Activated CD8-positive, alpha-beta T cell treated with anti-CD3 and anti-CD28 coated beads for 36 hours (primary cell): ENCODE data around the gene PIEZO2. TPM values are rescaled to one million over a fixed set of nuclear protein-coding genes. Genes with fewer than 3 reads are reported as not detected.

Experiments
- ATAC-seq: fragments of 200-7000 bp; cut with Tn5 transposase; one replicate; pipeline ENCODE4 v1.10.0; 2021; ENCODE audit warnings: mild to moderate bottlenecking, moderate library complexity
- CTCF ChIA-PET: fragments of 350-600 bp; sonication (Branson Sonifier 250); formaldehyde crosslinking; loops from one replicate; lab custom pipeline; 2021; ENCODE audit warnings: antibody characterized with exemption; lab: Charles Lee
- POLR2A ChIA-PET: fragments of 350-600 bp; sonication (Branson Sonifier 250); formaldehyde crosslinking; loops from one replicate; lab custom pipeline; 2021; ENCODE audit warnings: antibody characterized with exemption; lab: Charles Lee
- DNase-seq: peaks from one replicate; pipeline ENCODE4 v3.0.0-alpha.2; 2020
- H3K27ac Mint-ChIP-seq: one replicate; pipeline ENCODE4 v1.8.0; 2021; ENCODE audit warnings: mild to moderate bottlenecking, mixed read lengths
- H3K27me3 Mint-ChIP-seq: one replicate; pipeline ENCODE4 v1.8.0; 2021; ENCODE audit warnings: mixed read lengths
- H3K36me3 Mint-ChIP-seq: one replicate; pipeline ENCODE4 v1.8.0; 2021; ENCODE audit warnings: low read depth, mixed read lengths
- H3K4me1 Mint-ChIP-seq: one replicate; pipeline ENCODE4 v1.8.0; 2021; ENCODE audit warnings: low read depth, mixed read lengths
- H3K4me3 Mint-ChIP-seq: one replicate; pipeline ENCODE4 v1.8.0; 2021; ENCODE audit warnings: mild to moderate bottlenecking, moderate library complexity, mixed read lengths
- H3K9me3 Mint-ChIP-seq: one replicate; pipeline ENCODE4 v1.8.0; 2021; ENCODE audit warnings: mixed read lengths
- CTCF ChIP-seq: fragments of 200-600 bp; IDR thresholded peaks from one replicate; pipeline ENCODE4 v1.8.0; 2022; ENCODE audit warnings: antibody characterized with exemption, mild to moderate bottlenecking
- intact Hi-C: fragments of 100-400 bp; cut with micrococcal nuclease; formaldehyde crosslinking; loops from one replicate; pipeline ENCODE4 v1.10.0; 2022
- total RNA-seq, 2 experiments: library from RNA; stranded (reverse); gene quantifications; one replicate each; pipeline ENCODE4 v1.2.3, GENCODE V29; 2021

PIEZO2 gene
- total RNA-seq, 2 experiments from 2014 or later, result not detected

GRCh38 chr18:11108947-11109346 is 40.4 kb downstream of the PIEZO2 start:
- no peaks in the 10 kb centered on the region for H3K4me1 Mint-ChIP-seq
- TF ChIP-seq CTCF, result no peak
- no peaks in the 10 kb centered on the region for H3K9me3 Mint-ChIP-seq
- H3K4me3 Mint-ChIP-seq, result no peak overlapping the region
- ChIA-PET CTCF (no interaction called here), POLR2A (no interaction called here)
- intact Hi-C loops, result no loop called here
- no peaks in the 10 kb centered on the region for H3K36me3 Mint-ChIP-seq
- DNase-seq (no peak), ATAC-seq (no peak)
- no peaks in the 10 kb centered on the region for H3K27me3 Mint-ChIP-seq
- H3K27ac Mint-ChIP-seq, result no peak overlapping the region

GRCh38 chr18:11106894-11107293 is 42.5 kb downstream of the PIEZO2 start:
- ATAC-seq, result no peak
- H3K9me3 Mint-ChIP-seq, result no peaks in the 10 kb centered on the region
- H3K27me3 Mint-ChIP-seq, result no peaks in the 10 kb centered on the region
- ChIA-PET POLR2A (no interaction called here), CTCF (no interaction called here)
- DNase-seq, result no peak
- no peaks in the 10 kb centered on the region for H3K4me1 Mint-ChIP-seq
- no peaks in the 10 kb centered on the region for H3K36me3 Mint-ChIP-seq
- TF ChIP-seq CTCF, result no peak
- intact Hi-C loops, result no loop called here
- no peak overlapping the region for H3K27ac Mint-ChIP-seq
- H3K4me3 Mint-ChIP-seq, result no peak overlapping the region

- ChIA-PET CTCF (no interaction called here), POLR2A (no interaction called here)
- H3K9me3 Mint-ChIP-seq, result no peaks in the 10 kb centered on the region
- intact Hi-C loops, result no loop called here
- DNase-seq (no peak), ATAC-seq (no peak)
- TF ChIP-seq CTCF, result no peak
- no peaks in the 10 kb centered on the region for H3K4me1 Mint-ChIP-seq
- H3K4me3 Mint-ChIP-seq, result no peak overlapping the region
- H3K27ac Mint-ChIP-seq, result no peak overlapping the region
- no peaks in the 10 kb centered on the region for H3K36me3 Mint-ChIP-seq
- H3K27me3 Mint-ChIP-seq, result no peaks in the 10 kb centered on the region
Measured at GRCh38 chr18:11105463-11105862, 43.9 kb downstream of the PIEZO2 start.

GRCh38 chr18:11104307-11104706 is 45.1 kb downstream of the PIEZO2 start:
- intact Hi-C loops, result no loop called here
- DNase-seq, result no peak
- no peak for TF ChIP-seq CTCF
- Mint-ChIP-seq H3K27ac (no peak overlapping the region), H3K9me3 (no peaks in the 10 kb centered on the region), H3K36me3 (no peaks in the 10 kb centered on the region), H3K4me1 (no peaks in the 10 kb centered on the region), H3K27me3 (no peaks in the 10 kb centered on the region), H3K4me3 (no peak overlapping the region)
- POLR2A ChIA-PET, result no interaction called here
- ATAC-seq, result no peak
- CTCF ChIA-PET, result no interaction called here

- Mint-ChIP-seq H3K27ac (no peak overlapping the region), H3K9me3 (no peaks in the 10 kb centered on the region), H3K4me3 (no peak overlapping the region), H3K4me1 (no peaks in the 10 kb centered on the region), H3K27me3 (no peaks in the 10 kb centered on the region), H3K36me3 (no peaks in the 10 kb centered on the region)
- DNase-seq (no peak), ATAC-seq (no peak)
- ChIA-PET CTCF (no interaction called here), POLR2A (no interaction called here)
- intact Hi-C loops, result no loop called here
- TF ChIP-seq CTCF, result no peak
Measured at GRCh38 chr18:11096839-11097750, 52.3 kb downstream of the PIEZO2 start.
